Measurements from ENCODE around the gene CLEC17A. TPM values are rescaled to one million over a fixed set of nuclear protein-coding genes. Genes with fewer than 3 reads are reported as not detected.

CLEC17A gene
- total RNA-seq, 4 donors from 2014 or later, result not detected

DNA sequence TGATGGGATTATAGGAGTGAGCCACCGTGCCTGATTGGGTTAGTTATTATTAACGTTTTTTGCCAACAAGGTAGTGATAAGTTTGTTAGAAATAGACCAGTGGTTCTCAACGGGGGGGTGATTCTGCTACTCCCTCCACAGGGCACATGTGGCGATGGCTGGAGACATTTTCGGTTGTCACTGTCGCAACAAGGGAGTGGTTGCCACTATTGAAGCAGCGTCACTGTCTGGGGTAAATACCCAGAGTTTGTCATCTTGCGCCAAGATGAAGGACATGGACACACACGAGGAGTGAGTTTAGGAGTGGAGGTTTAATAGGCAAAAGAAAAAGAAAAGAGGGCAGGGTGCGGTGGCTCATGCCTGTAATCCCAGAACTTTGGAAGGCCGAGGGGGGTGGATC is 72.8 kb downstream of the CLEC17A start:
- 69 to 80% methylated on average over 1 to 5 of the region's 11 CpGs for WGBS, 2 donors (ENCODE audit: low coverage in 1 of 2)
- Histone ChIP-seq H3K27me3 (peaks cover 50% of the 10 kb centered on the region), H3K9me3 (no peaks in the 10 kb centered on the region), H3K4me3 (no peak overlapping the region), H3K36me3 (no peaks in the 10 kb centered on the region), H3K27ac (no peak overlapping the region), H3K4me1 (no peaks in the 10 kb centered on the region)
- ATAC-seq, result no peak
- no peak for TF ChIP-seq POLR2A (IDR thresholded peaks at IDR 0.05)
- TF ChIP-seq CTCF (IDR thresholded peaks at IDR 0.05), result no peak
- TF ChIP-seq POLR2AphosphoS5 (IDR thresholded peaks at IDR 0.05), result no peak
- TF ChIP-seq EP300 (IDR thresholded peaks at IDR 0.05), result no peak

DNA sequence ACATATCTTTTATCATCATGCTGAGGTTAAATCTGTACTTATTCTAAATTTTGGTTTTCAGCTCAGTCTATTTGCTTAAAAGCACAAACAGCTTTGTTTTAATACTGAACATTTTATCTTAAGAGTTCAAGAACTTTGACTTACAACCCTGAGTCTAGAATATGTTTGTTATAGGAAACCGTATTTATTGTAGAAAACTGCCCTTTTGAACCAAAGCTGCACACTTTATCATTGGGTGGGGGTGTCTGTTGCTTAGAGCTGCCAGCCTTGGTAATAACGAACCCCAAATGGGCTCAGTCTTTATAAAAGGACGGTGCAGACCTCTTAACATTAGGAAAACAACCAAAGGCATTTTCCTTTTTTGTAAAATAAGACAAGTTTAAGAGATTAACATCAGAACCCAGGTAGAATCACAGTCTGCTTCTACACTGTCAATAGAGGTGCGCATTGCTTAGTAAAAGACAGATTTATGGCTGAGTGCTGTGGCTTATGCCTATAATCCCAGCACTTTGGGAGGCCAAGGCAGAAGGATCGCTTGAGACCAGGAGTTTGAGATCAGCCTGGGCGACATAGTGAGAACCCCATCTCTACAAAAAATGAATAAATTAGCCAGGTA is 77.1 kb downstream of the CLEC17A start:
- TF ChIP-seq EP300 (IDR thresholded peaks at IDR 0.05), result no peak
- TF ChIP-seq POLR2A (IDR thresholded peaks at IDR 0.05), result no peak
- no peak for TF ChIP-seq CTCF (IDR thresholded peaks at IDR 0.05)
- no peak for TF ChIP-seq POLR2AphosphoS5 (IDR thresholded peaks at IDR 0.05)
- Histone ChIP-seq H3K27ac (no peak overlapping the region), H3K4me1 (no peaks in the 10 kb centered on the region), H3K4me3 (no peak overlapping the region), H3K9me3 (no peaks in the 10 kb centered on the region), H3K36me3 (no peaks in the 10 kb centered on the region), H3K27me3 (peaks cover 48% of the 10 kb centered on the region)
- ATAC-seq, result no peak
- WGBS, 2 donors (ENCODE audit: low coverage in 1 of 2), result 37 to 48% methylated on average over 5 to 6 of the region's 6 CpGs

- Histone ChIP-seq H3K27ac (no peak overlapping the region), H3K4me3 (no peak overlapping the region), H3K4me1 (no peaks in the 10 kb centered on the region), H3K27me3 (peaks cover 35% of the 10 kb centered on the region), H3K36me3 (no peaks in the 10 kb centered on the region), H3K9me3 (no peaks in the 10 kb centered on the region)
- no peak for ATAC-seq
- WGBS, 2 donors (ENCODE audit: low coverage in 1 of 2), result 60 to 69% methylated on average over 10 to 11 of the region's 12 CpGs
- TF ChIP-seq POLR2A (IDR thresholded peaks at IDR 0.05) (no peak), CTCF (IDR thresholded peaks at IDR 0.05) (no peak)
These were observed 78.6 kb downstream of the CLEC17A start for GRCh38 chr19:14661372-14661924.

Small RNAs within 50 kb of the gene (small RNA-seq; reads per million reads assigned to genes)
- 0 reads per million in 4 donors for gene AC022149.2
- gene RN7SL842P, result 0 reads per million in 4 donors

Other genes starting within 250 kb of the CLEC17A start
- 10 to 100 TPM; 47.7 to 86.7 (median 66.1) TPM for gene ADGRE5, start 201.6 kb upstream of the CLEC17A start, total RNA-seq
- 10 to 100 TPM; 31.4 to 55.5 (median 43.4) TPM for gene DDX39A, start 163.7 kb upstream of the CLEC17A start, total RNA-seq
- 100 to 1,000 TPM in 3 of 4 donors, 10 to 100 TPM in 1; 98.2 to 286 (median 139) TPM for gene PKN1, start 149.8 kb upstream of the CLEC17A start, total RNA-seq
- gene PTGER1, start 107.7 kb upstream of the CLEC17A start, total RNA-seq, result 1 to 10 TPM in 2 of 4 donors, under 1 TPM in 2; 0.23 to 4.6 (median 1.3) TPM
- 100 to 1,000 TPM in 1 of 4 donors, 10 to 100 TPM in 3; 63.8 to 115 (median 78.3) TPM for gene GIPC1, start 87.0 kb upstream of the CLEC17A start, total RNA-seq
- 10 to 100 TPM; 59.3 to 72.8 (median 68.2) TPM for gene DNAJB1, start 64.7 kb upstream of the CLEC17A start, total RNA-seq
- 10 to 100 TPM; 21.3 to 27.2 (median 24.3) TPM for gene TECR, start 53.5 kb upstream of the CLEC17A start, total RNA-seq
- gene NDUFB7, start 11.0 kb upstream of the CLEC17A start, total RNA-seq, result 100 to 1,000 TPM; 251 to 393 (median 330) TPM
- gene ADGRE3, start 91.8 kb downstream of the CLEC17A start, total RNA-seq, result not detected
- gene ZNF333, start 107.0 kb downstream of the CLEC17A start, total RNA-seq, result 10 to 100 TPM; 22.6 to 35.6 (median 28.1) TPM
- gene ADGRE2, start 195.5 kb downstream of the CLEC17A start, total RNA-seq, result 1 to 10 TPM; 1.0 to 4.4 (median 1.4) TPM